HEK293 (cell line): ENCODE data around the gene THRA.

Experiments used
- CTCF ChIA-PET: fragments of 350-600 bp; formaldehyde crosslinking; extraction: SDS; loops from one replicate; lab custom pipeline; 2021; ENCODE audit warnings: antibody characterized with exemption; lab: Yijun Ruan, JAX
- POLR2A ChIA-PET: fragments of 300-600 bp; formaldehyde crosslinking; extraction: SDS; loops from one replicate; lab custom pipeline; 2020; ENCODE audit warnings: antibody characterized with exemption, inconsistent platforms; lab: Yijun Ruan, JAX
- H3K27ac ChIP-seq: fragments of 200-500 bp; sonication (Bioruptor generic); 2 replicates; pipeline ENCODE4 v1.5.1; 2014; ENCODE audit warnings: low read depth, low read length, control low read depth, inconsistent platforms; ENCODE audit errors: extremely low read depth
- H3K36me3 ChIP-seq, 2 experiments: fragments of 200-500 bp in 1 of 2; sonication (Bioruptor generic) in 1 of 2; 1 replicate in 1 of 2; 2 replicates in 1 of 2; pipeline ENCODE4 v1.5.1; 2014 to 2017; ENCODE audit warnings: inconsistent platforms in 2 of 2, low read length in 2 of 2; ENCODE audit not compliant: control insufficient read depth in 2 of 2, insufficient read depth in 1 of 2
- H3K4me1 ChIP-seq: fragments of 200-500 bp; sonication (Bioruptor generic); 2 replicates; pipeline ENCODE4 v1.5.1; 2014; ENCODE audit warnings: mild to moderate bottlenecking, low read length, inconsistent platforms; ENCODE audit not compliant: control insufficient read depth, insufficient read depth
- H3K4me3 ChIP-seq: 2 replicates; pipeline ENCODE4 v1.5.1; 2011; ENCODE audit warnings: low read depth, mild to moderate bottlenecking, control low read depth, low read length, moderate library complexity
- H3K9me3 ChIP-seq: fragments of 200-500 bp; sonication (Bioruptor generic); 2 replicates; pipeline ENCODE4 v1.5.1; 2014; ENCODE audit warnings: low read depth, low read length, inconsistent platforms; ENCODE audit not compliant: control insufficient read depth, insufficient read depth
- HOXA7 ChIP-seq: sonication (generic); formaldehyde crosslinking; IDR thresholded peaks from 2 replicates; pipeline ENCODE4 v1.8.1; 2022; ENCODE audit warnings: missing genetic modification reagents, borderline replicate concordance
- KLF1 ChIP-seq: fragments of 450-650 bp; formaldehyde crosslinking; IDR thresholded peaks from 2 replicates; pipeline ENCODE4 v1.5.1; 2016; ENCODE audit warnings: missing biosample characterization, missing genetic modification characterization
- KLF7 ChIP-seq: fragments of 450-650 bp; formaldehyde crosslinking; IDR thresholded peaks from 2 replicates; pipeline ENCODE4 v1.5.1; 2016; ENCODE audit warnings: missing biosample characterization, missing genetic modification characterization, borderline replicate concordance
- PRDM4 ChIP-seq: fragments of 450-650 bp; formaldehyde crosslinking; IDR thresholded peaks from 2 replicates; pipeline ENCODE4 v1.5.1; 2017; ENCODE audit warnings: missing biosample characterization, missing genetic modification characterization
- SP7 ChIP-seq: fragments of 450-650 bp; formaldehyde crosslinking; IDR thresholded peaks from 2 replicates; pipeline ENCODE4 v1.5.1; 2016; ENCODE audit warnings: missing biosample characterization, missing genetic modification characterization
- ZBTB48 ChIP-seq: fragments of 450-650 bp; formaldehyde crosslinking; IDR thresholded peaks from 2 replicates; pipeline ENCODE4 v1.5.1; 2016; ENCODE audit warnings: missing biosample characterization, missing genetic modification characterization
- ZNF132 ChIP-seq: fragments of 450-650 bp; formaldehyde crosslinking; IDR thresholded peaks from 2 replicates; pipeline ENCODE4 v1.5.1; 2017; ENCODE audit warnings: missing biosample characterization, missing genetic modification characterization, borderline replicate concordance
- ZNF175 ChIP-seq: fragments of 450-650 bp; formaldehyde crosslinking; IDR thresholded peaks from 2 replicates; pipeline ENCODE4 v1.5.1; 2016; ENCODE audit warnings: missing biosample characterization, missing genetic modification characterization
- ZNF19 ChIP-seq: fragments of 450-650 bp; formaldehyde crosslinking; IDR thresholded peaks from 2 replicates; pipeline ENCODE4; 2016; ENCODE audit warnings: missing biosample characterization, missing genetic modification characterization, low read depth
- ZNF341 ChIP-seq: fragments of 450-650 bp; formaldehyde crosslinking; IDR thresholded peaks from 2 replicates; pipeline ENCODE4; 2016; ENCODE audit warnings: low read depth, missing biosample characterization, missing genetic modification characterization
- ZNF391 ChIP-seq: fragments of 450-650 bp; formaldehyde crosslinking; IDR thresholded peaks from 2 replicates; pipeline ENCODE4 v1.5.1; 2016; ENCODE audit warnings: low read depth, missing biosample characterization, missing genetic modification characterization, borderline replicate concordance
- ZNF416 ChIP-seq: fragments of 450-650 bp; formaldehyde crosslinking; IDR thresholded peaks from 2 replicates; pipeline ENCODE4 v1.5.1; 2016; ENCODE audit warnings: missing biosample characterization, missing genetic modification characterization
- ZNF433 ChIP-seq: fragments of 450-650 bp; formaldehyde crosslinking; IDR thresholded peaks from 2 replicates; pipeline ENCODE4 v1.5.1; 2016; ENCODE audit warnings: missing biosample characterization, missing genetic modification characterization, low read depth
- ZNF555 ChIP-seq: fragments of 450-650 bp; formaldehyde crosslinking; conservative IDR thresholded peaks from 2 replicates; pipeline ENCODE4 v1.5.1; 2017; ENCODE audit warnings: missing biosample characterization, mild to moderate bottlenecking, missing genetic modification characterization, inconsistent platforms
- ZNF654 ChIP-seq: fragments of 450-650 bp; formaldehyde crosslinking; IDR thresholded peaks from 2 replicates; pipeline ENCODE4 v1.5.1; 2016; ENCODE audit warnings: low read depth, missing biosample characterization, missing genetic modification characterization
- ZNF76 ChIP-seq: fragments of 450-650 bp; formaldehyde crosslinking; IDR thresholded peaks from 2 replicates; pipeline ENCODE4; 2016; ENCODE audit warnings: low read depth, missing biosample characterization, missing genetic modification characterization, borderline replicate concordance
- ZNF785 ChIP-seq: fragments of 450-650 bp; formaldehyde crosslinking; IDR thresholded peaks from 2 replicates; pipeline ENCODE4 v1.5.1; 2016; ENCODE audit warnings: missing biosample characterization, missing genetic modification characterization
- ZNF830 ChIP-seq: fragments of 450-650 bp; IDR thresholded peaks from 2 replicates; pipeline ENCODE4 v1.5.0; 2018; ENCODE audit warnings: missing biosample characterization, missing genetic modification characterization, low read depth, mild to moderate bottlenecking, moderate library complexity
- TF ChIP-seq, protein P1 (sequence below): IDR thresholded peaks from 2 replicates; pipeline ENCODE4 v1.6.1; 2011; ENCODE audit warnings: mild to moderate bottlenecking, low read depth, low read length, borderline replicate concordance
- TF ChIP-seq, protein P2 (sequence below): fragments of 450-650 bp; formaldehyde crosslinking; IDR thresholded peaks from 2 replicates; pipeline ENCODE4 v1.5.0; 2017; ENCODE audit warnings: missing biosample characterization, missing genetic modification characterization, borderline replicate concordance

The THRA gene

GRCh38 chr17:40124279-40125141 is 61.7 kb downstream of the THRA start (continued):
- TF ChIP-seq, protein P1, sequence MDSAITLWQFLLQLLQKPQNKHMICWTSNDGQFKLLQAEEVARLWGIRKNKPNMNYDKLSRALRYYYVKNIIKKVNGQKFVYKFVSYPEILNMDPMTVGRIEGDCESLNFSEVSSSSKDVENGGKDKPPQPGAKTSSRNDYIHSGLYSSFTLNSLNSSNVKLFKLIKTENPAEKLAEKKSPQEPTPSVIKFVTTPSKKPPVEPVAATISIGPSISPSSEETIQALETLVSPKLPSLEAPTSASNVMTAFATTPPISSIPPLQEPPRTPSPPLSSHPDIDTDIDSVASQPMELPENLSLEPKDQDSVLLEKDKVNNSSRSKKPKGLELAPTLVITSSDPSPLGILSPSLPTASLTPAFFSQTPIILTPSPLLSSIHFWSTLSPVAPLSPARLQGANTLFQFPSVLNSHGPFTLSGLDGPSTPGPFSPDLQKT = no peak
- TF ChIP-seq ZNF391 (tag by site-specific recombination) (no peak), ZNF654 (no peak), SP7 (tag by site-specific recombination) (peak; percentile 27; the same call in 1 of the 2 replicates), HOXA7 (no peak), ZNF175 (tag by site-specific recombination) (no peak), KLF1 (tag by site-specific recombination) (no peak), ZNF132 (tag by site-specific recombination) (no peak), ZBTB48 (peak; percentile 69), ZNF416 (no peak), ZNF341 (peak; percentile 63)

DNA sequence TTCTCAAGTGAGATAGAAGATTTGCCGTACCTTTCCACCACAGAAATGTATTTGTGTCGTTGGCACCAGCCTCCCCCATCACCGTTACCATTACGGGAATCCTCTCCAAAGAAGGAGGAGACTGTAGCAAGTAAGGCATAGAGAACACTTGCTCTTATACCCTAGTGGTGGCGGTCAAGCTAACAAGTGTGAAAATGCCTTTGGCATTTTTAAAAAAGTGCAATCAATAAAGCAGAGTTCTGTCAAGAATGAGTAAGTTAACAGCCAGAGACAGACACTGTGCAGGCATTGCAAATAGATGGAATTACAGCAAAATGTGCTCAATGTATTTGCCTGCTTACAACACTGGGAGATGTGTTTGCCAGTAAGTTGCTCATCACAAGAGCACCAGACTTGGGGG is 66.7 kb downstream of the THRA start:
- Histone ChIP-seq H3K4me1 (no peaks in the 10 kb centered on the region; the same call in 1 of the 2 replicates), H3K36me3 (peaks cover 91 to 93% of the 10 kb centered on the region in 2 experiments), H3K9me3 (no peaks in the 10 kb centered on the region), H3K27ac (no peak overlapping the region; the same call in 1 of the 2 replicates), H3K4me3 (no peak overlapping the region)
- TF ChIP-seq ZNF416 (no peak), PRDM4 (tag by site-specific recombination) (no peak), ZNF76 (tag by site-specific recombination) (no peak), ZNF785 (tag by site-specific recombination) (no peak), ZNF19 (tag by site-specific recombination) (no peak), ZNF555 (tag by site-specific recombination) (no peak), ZNF830 (tag by site-specific recombination) (no peak), KLF7 (tag by site-specific recombination) (no peak), ZNF433 (no peak)
- TF ChIP-seq, protein P2, sequence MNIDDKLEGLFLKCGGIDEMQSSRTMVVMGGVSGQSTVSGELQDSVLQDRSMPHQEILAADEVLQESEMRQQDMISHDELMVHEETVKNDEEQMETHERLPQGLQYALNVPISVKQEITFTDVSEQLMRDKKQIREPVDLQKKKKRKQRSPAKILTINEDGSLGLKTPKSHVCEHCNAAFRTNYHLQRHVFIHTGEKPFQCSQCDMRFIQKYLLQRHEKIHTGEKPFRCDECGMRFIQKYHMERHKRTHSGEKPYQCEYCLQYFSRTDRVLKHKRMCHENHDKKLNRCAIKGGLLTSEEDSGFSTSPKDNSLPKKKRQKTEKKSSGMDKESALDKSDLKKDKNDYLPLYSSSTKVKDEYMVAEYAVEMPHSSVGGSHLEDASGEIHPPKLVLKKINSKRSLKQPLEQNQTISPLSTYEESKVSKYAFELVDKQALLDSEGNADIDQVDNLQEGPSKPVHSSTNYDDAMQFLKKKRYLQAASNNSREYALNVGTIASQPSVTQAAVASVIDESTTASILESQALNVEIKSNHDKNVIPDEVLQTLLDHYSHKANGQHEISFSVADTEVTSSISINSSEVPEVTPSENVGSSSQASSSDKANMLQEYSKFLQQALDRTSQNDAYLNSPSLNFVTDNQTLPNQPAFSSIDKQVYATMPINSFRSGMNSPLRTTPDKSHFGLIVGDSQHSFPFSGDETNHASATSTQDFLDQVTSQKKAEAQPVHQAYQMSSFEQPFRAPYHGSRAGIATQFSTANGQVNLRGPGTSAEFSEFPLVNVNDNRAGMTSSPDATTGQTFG (tag by site-specific recombination) = no peak
- ChIA-PET CTCF (interaction anchor here (1.3 to 1.7 kb wide), 3 partner anchors 16 to 104 kb away, joined by 3 to 5 read pairs (median 3); no protein-coding TSS in a partner anchor), POLR2A (interaction anchor here (0.6 to 1.8 kb wide), 3 partner anchors 11 to 65 kb away, joined by 4 to 9 read pairs (median 5); partner anchors contain the start of gene CASC3)
